Ishikawa (cell line): ENCODE results near the gene DCBLD1.

Source experiments
- CEBPB ChIP-seq: IDR thresholded peaks from 2 replicates; pipeline ENCODE4 v1.6.1; 2012
- CREB1 ChIP-seq: IDR thresholded peaks from 2 replicates; pipeline ENCODE4 v1.6.1; 2012; ENCODE audit warnings: low read depth
- EGR1 ChIP-seq: IDR thresholded peaks from 2 replicates; pipeline ENCODE4 v1.6.1; 2012
- EP300 ChIP-seq: IDR thresholded peaks from 2 replicates; pipeline ENCODE4 v1.6.1; 2012; ENCODE audit warnings: borderline replicate concordance
- FOXM1 ChIP-seq: IDR thresholded peaks from 2 replicates; pipeline ENCODE4 v1.6.1; 2012; ENCODE audit warnings: low read depth, borderline replicate concordance
- NFIC ChIP-seq: IDR thresholded peaks from 2 replicates; pipeline ENCODE4 v1.6.1; 2012
- RAD21 ChIP-seq: IDR thresholded peaks from 2 replicates; pipeline ENCODE4 v1.6.1; 2012; ENCODE audit warnings: low read depth
- TAF1 ChIP-seq: IDR thresholded peaks from 2 replicates; pipeline ENCODE4 v1.6.1; 2012; ENCODE audit warnings: low read depth, mild to moderate bottlenecking
- TCF12 ChIP-seq: IDR thresholded peaks from 2 replicates; pipeline ENCODE4 v1.6.1; 2012; ENCODE audit warnings: low read depth
- TEAD4 ChIP-seq: IDR thresholded peaks from 2 replicates; pipeline ENCODE4 v1.6.1; 2012
- YY1 ChIP-seq: IDR thresholded peaks from 2 replicates; pipeline ENCODE4 v1.6.1; 2012; ENCODE audit warnings: low read depth
- ZBTB7A ChIP-seq: IDR thresholded peaks from 2 replicates; pipeline ENCODE4 v1.6.1; 2012; ENCODE audit warnings: low read depth
- TF ChIP-seq, protein P1 (sequence below): IDR thresholded peaks from 2 replicates; pipeline ENCODE4 v1.6.1; 2012
- TF ChIP-seq, protein P2 (sequence below): IDR thresholded peaks from 2 replicates; pipeline ENCODE4 v1.6.1; 2012; ENCODE audit warnings: low read depth, mild to moderate bottlenecking
- TF ChIP-seq, protein P3 (sequence below): IDR thresholded peaks from 2 replicates; pipeline ENCODE4 v1.6.1; 2012

DCBLD1 gene

DNA sequence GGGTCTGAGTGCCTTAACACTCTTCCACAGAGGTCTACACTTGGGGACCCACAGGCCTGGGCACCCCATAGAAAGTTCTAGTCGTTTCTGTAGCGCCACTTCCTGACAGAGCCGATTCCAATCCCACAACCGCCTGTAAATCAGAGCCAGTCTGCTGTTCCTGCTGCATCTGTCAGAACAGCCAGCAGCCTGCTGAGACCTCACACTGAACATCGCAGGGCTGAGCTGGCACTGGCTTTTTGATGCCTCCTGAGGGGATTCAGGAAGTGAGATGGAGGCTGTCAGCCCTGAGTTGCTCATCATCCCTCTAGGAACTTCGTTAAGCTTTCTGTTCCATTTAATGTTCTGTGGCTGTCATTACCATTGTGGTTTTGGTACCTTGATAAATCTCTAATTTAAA, 48.9 kb downstream of the DCBLD1 start:
- TF ChIP-seq FOXM1 (no peak), YY1 (no peak), CEBPB (no peak), CREB1 (no peak), TCF12 (no peak), NFIC (no peak), RAD21 (no peak), TEAD4 (no peak)
- TF ChIP-seq, protein P1, sequence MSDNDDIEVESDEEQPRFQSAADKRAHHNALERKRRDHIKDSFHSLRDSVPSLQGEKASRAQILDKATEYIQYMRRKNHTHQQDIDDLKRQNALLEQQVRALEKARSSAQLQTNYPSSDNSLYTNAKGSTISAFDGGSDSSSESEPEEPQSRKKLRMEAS: no peak
- TF ChIP-seq, protein P2, sequence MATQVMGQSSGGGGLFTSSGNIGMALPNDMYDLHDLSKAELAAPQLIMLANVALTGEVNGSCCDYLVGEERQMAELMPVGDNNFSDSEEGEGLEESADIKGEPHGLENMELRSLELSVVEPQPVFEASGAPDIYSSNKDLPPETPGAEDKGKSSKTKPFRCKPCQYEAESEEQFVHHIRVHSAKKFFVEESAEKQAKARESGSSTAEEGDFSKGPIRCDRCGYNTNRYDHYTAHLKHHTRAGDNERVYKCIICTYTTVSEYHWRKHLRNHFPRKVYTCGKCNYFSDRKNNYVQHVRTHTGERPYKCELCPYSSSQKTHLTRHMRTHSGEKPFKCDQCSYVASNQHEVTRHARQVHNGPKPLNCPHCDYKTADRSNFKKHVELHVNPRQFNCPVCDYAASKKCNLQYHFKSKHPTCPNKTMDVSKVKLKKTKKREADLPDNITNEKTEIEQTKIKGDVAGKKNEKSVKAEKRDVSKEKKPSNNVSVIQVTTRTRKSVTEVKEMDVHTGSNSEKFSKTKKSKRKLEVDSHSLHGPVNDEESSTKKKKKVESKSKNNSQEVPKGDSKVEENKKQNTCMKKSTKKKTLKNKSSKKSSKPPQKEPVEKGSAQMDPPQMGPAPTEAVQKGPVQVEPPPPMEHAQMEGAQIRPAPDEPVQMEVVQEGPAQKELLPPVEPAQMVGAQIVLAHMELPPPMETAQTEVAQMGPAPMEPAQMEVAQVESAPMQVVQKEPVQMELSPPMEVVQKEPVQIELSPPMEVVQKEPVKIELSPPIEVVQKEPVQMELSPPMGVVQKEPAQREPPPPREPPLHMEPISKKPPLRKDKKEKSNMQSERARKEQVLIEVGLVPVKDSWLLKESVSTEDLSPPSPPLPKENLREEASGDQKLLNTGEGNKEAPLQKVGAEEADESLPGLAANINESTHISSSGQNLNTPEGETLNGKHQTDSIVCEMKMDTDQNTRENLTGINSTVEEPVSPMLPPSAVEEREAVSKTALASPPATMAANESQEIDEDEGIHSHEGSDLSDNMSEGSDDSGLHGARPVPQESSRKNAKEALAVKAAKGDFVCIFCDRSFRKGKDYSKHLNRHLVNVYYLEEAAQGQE: no peak

DNA sequence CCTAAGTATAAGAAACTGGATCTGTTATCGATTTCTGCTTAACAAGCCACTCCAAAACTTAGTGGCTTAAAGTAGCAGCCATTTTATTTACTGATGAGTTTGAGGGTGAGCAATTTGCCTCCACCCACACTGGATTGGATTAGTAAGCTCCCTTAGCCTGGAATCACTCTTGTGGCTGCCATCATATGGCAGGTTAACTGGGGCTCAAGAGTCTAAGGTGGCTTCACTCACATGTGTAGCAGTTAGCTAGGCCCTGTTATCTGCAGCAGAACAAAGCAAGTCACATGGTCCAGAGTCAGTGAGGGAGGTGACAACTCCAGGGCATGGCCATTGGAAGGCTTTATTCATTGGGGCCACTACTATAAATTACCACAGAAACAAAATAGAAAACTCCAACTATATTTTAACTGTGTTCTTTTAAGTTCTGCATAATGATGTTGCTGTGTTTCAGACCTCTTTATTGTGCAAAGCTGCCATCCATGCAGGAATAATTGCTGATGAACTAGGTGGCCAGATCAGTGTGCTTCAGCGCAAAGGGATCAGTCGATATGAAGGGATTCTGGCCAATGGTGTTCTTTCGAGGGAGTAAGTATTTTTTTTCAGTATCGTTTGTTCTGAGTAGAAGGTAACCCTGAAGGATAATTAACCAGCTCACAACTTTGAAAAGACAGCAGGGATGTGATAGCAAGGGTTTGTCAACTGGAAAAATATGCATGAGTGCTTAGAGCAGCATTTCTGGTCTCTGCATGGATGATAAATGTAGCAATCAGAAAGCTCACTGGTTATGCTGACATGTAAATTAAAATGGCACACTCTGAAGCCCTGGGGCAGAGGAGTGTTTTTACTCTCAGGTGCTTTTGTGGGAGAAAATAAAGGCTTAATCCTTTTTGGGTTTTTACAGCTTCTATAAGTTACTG, 49.6 kb downstream of the DCBLD1 start:
- TF ChIP-seq, protein P3, sequence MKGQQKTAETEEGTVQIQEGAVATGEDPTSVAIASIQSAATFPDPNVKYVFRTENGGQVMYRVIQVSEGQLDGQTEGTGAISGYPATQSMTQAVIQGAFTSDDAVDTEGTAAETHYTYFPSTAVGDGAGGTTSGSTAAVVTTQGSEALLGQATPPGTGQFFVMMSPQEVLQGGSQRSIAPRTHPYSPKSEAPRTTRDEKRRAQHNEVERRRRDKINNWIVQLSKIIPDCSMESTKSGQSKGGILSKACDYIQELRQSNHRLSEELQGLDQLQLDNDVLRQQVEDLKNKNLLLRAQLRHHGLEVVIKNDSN: no peak
- TF ChIP-seq EP300: no peak
- no peak for TF ChIP-seq RAD21
- TF ChIP-seq TCF12: no peak
- TF ChIP-seq, protein P2: no peak
- no peak for TF ChIP-seq NFIC
- no peak for TF ChIP-seq CEBPB
- no peak for TF ChIP-seq FOXM1
- TF ChIP-seq ZBTB7A: no peak

DNA sequence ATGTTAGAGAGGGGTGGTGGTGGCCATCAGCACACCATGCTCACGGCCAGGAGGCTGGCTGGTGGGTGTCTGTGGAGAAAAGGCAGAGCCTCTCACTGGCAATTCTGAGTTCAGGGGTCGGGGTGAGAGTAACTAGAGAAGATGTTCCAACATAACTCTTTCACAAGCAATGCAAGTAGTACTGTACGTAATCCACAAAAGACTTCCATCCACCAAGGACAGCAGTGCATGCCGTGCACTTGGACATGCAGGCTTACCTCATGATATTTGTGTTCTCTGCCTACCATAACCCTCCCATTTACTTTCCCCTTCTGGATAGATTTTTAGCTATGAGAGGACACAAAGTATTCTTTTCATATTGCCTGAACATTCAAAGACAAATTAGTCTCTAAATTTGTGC, 51.3 kb downstream of the DCBLD1 start:
- no peak for TF ChIP-seq EP300
- TF ChIP-seq, protein P3: no peak
- TF ChIP-seq TEAD4: no peak

DNA sequence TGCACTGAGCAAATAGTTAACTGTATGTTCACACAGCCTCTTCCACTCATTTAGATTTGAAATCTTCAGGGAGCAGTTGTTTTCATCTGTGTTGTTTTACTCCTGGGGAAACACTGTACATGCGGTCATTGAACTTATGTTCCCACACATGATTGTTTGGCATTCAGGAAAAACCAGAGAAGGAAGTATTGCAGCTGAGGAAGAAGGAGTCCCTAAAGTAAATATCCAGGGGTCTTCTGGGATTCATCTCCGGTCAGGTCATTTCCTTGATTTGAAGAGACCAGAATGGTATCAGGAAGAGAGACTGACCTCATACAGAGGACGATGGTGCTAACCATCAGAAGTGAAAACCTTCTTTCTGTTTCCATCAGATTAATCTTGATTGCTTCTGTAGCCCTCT, 52.5 kb downstream of the DCBLD1 start:
- TF ChIP-seq EGR1: no peak
- TF ChIP-seq, protein P3: no peak
- no peak for TF ChIP-seq FOXM1
- TF ChIP-seq TAF1: no peak
- TF ChIP-seq CEBPB: no peak
- TF ChIP-seq, protein P1: no peak
- TF ChIP-seq RAD21: no peak
- no peak for TF ChIP-seq TCF12
- TF ChIP-seq TEAD4: no peak
- no peak for TF ChIP-seq YY1

DNA sequence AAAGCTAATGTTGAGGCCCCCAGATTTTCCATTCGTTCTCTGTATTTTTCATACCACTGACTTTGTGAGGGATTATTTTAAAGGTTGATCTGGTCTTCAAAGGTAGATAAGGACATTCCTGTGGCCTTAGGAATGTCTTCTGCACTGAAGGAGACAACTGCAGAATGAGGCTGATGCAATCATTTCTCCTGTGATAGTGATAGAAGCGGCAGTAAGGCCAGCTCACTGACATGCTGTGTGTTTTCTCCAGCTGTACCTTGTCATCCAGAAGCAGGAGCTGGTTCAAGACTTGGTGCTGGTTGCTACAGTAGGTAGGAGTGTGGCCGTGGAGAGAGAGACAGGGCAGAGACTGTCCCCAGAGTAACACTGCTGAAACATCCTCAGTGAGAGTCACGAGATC, 53.8 kb downstream of the DCBLD1 start:
- TF ChIP-seq TAF1: no peak
- TF ChIP-seq TCF12: no peak
- TF ChIP-seq RAD21: no peak
- TF ChIP-seq EGR1: no peak
- TF ChIP-seq TEAD4: no peak
- no peak for TF ChIP-seq ZBTB7A
- TF ChIP-seq, protein P1: no peak
- no peak for TF ChIP-seq EP300
- TF ChIP-seq, protein P3: no peak
- TF ChIP-seq CEBPB: no peak
- TF ChIP-seq FOXM1: no peak
- TF ChIP-seq, protein P2: no peak
